ENCODE data around the gene KDM1A. TPM values are rescaled to one million over a fixed set of nuclear protein-coding genes. Genes with fewer than 3 reads are reported as not detected.

Gene KDM1A
- total RNA-seq, 4 donors from 2014 or later, result 44.4 to 56.5 (median 52.2) TPM

DNA sequence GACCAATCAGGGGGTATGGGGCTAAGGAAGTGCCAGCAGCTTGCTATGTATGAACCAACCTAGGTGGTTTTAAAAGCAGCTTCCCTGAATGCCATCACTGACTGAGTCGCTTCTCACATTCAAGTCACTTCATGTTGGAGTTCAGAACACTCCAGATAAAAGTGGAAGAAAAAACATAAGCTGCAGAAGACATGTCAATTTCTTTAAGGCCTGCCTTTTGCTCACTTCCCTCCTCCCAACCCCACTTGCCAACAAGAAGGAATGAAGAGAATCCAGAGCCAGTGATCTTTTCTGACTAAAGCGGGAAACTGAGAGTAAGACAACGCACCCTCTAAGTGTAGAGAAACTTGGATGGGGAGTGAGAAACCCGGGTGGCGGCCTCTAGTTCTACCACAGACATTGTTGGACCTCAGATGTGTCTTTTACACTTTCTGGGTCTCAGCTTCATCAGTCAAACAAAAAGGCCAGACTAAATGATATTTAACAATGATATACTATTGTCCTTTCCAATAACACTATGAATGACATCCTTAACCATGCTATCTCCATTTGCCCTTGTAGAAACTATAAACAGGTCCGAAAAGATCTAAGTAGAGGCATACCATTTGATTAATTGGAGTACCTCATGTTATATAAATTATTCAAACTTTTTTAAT is 95.3 kb downstream of the KDM1A start:
- no peak for TF ChIP-seq EP300 (IDR thresholded peaks at IDR 0.05)
- TF ChIP-seq POLR2A (IDR thresholded peaks at IDR 0.05), result no peak
- TF ChIP-seq CTCF (IDR thresholded peaks at IDR 0.05), result no peak
- 39 to 45% methylated on average over 6 of the region's 6 CpGs for WGBS, 2 donors
- Histone ChIP-seq H3K27me3 (no peaks in the 10 kb centered on the region), H3K36me3 (no peaks in the 10 kb centered on the region), H3K27ac (peak overlapping the region in 3 of 4 donors; percentile 28 to 74 (median 61)), H3K4me3 (no peak overlapping the region), H3K4me1 (peaks cover 0 to 67% (median 25%) of the 10 kb centered on the region in 4 donors), H3K9me3 (no peaks in the 10 kb centered on the region)
- DNase-seq (ENCODE audit: low spot score in 2 of 2), result no peak

GRCh38 chr1:23116216-23116836 is 97.1 kb downstream of the KDM1A start:
- no peaks in the 10 kb centered on the region for H3K36me3 ChIP-seq
- peaks cover 0 to 70% (median 25%) of the 10 kb centered on the region in 4 donors for H3K4me1 ChIP-seq
- H3K27ac ChIP-seq, result no peak overlapping the region
- no peak for DNase-seq (ENCODE audit: low spot score in 2 of 2)
- no peak overlapping the region for H3K4me3 ChIP-seq
- no peaks in the 10 kb centered on the region for H3K27me3 ChIP-seq
- 87 to 88% methylated on average over 6 of the region's 6 CpGs for WGBS, 2 donors
- no peak for TF ChIP-seq POLR2A (IDR thresholded peaks at IDR 0.05)
- TF ChIP-seq EP300 (IDR thresholded peaks at IDR 0.05), result no peak
- no peak for TF ChIP-seq CTCF (IDR thresholded peaks at IDR 0.05)
- H3K9me3 ChIP-seq, result no peaks in the 10 kb centered on the region

DNA sequence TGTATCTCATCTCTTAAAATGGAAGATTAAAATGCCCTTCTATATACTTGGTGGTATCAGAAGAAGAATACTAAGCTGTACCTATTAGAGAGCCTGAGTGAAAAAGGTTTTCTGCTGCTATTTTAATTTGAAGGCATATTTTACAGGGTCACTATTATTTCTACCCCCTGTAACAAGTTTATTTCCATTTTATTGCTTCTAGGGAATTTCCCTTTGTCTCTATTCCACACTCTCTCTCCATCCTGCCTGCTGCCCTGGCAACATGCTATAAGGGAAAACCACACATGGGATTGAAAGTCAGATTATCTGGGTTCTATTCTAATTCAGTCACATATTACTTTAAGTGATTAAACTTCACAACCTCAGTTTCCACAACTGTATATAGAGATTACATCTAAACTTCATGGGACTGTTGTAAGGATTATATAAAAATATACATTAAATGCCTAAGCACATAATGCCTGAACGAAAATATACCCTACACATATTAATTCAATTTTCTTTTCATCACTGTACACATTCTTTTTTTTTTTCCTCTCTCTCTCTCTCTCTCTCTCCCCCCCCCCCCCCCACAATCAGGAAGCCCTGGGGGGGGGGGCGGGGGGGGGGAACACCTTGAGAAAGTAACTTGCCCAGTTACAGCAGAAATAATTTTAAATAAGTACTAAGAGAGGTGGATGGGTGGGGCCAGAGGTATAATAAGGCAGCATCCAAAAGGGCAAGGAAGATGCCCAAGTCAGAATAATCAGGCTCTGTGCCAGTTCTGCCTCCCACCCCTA is 97.8 kb downstream of the KDM1A start:
- H3K4me1 ChIP-seq, result peaks cover 0 to 70% (median 25%) of the 10 kb centered on the region in 4 donors
- WGBS, 2 donors, result 47 to 55% methylated on average over 2 of the region's 2 CpGs
- DNase-seq (ENCODE audit: low spot score in 2 of 2), result no peak
- no peak overlapping the region for H3K4me3 ChIP-seq
- H3K27ac ChIP-seq, result no peak overlapping the region
- no peaks in the 10 kb centered on the region for H3K27me3 ChIP-seq
- no peaks in the 10 kb centered on the region for H3K9me3 ChIP-seq
- no peaks in the 10 kb centered on the region for H3K36me3 ChIP-seq
- no peak for TF ChIP-seq POLR2A (IDR thresholded peaks at IDR 0.05)
- TF ChIP-seq CTCF (IDR thresholded peaks at IDR 0.05), result no peak
- no peak for TF ChIP-seq EP300 (IDR thresholded peaks at IDR 0.05)

GRCh38 chr1:23118407-23118806 is 99.1 kb downstream of the KDM1A start:
- no peaks in the 10 kb centered on the region for H3K36me3 ChIP-seq
- H3K27me3 ChIP-seq, result no peaks in the 10 kb centered on the region
- no peaks in the 10 kb centered on the region for H3K9me3 ChIP-seq
- no peak overlapping the region for H3K4me3 ChIP-seq
- peaks cover 0 to 68% (median 22%) of the 10 kb centered on the region in 4 donors for H3K4me1 ChIP-seq
- TF ChIP-seq EP300 (IDR thresholded peaks at IDR 0.05) (no peak), POLR2A (IDR thresholded peaks at IDR 0.05) (no peak), CTCF (IDR thresholded peaks at IDR 0.05) (no peak)
- DNase-seq (ENCODE audit: low spot score in 2 of 2), result no peak
- no peak overlapping the region for H3K27ac ChIP-seq

Data from tibial nerve (tissue), 4 donors.